ENCODE measurements around the gene ITGAX.
"Not testable (repeated sequence)": the region's sequence is repeated elsewhere in the genome, so short reads cannot be mapped to it uniquely, and the experiment has no call there.

The ITGAX gene

GRCh38 chr16:31354394-31355291 is at the start of gene ITGAX:
Gene ITGAX, plus strand, starts transcription at chr16:31355176. Its CDS starts 79 bp downstream, at chr16:31355255.
- DNase-seq = peak; percentile 11

GRCh38 chr16:31305219-31305618 is 49.8 kb upstream of the ITGAX start:
- DNase-seq = no peak

GRCh38 chr16:31308381-31308780 is 46.6 kb upstream of the ITGAX start:
- DNase-seq = not testable (repeated sequence)

GRCh38 chr16:31322500-31322899 is 32.5 kb upstream of the ITGAX start:
- no peak for DNase-seq

GRCh38 chr16:31323959-31324629 is 30.9 kb upstream of the ITGAX start:
- DNase-seq = no peak

- DNase-seq = no peak
These were observed 29.8 kb upstream of the ITGAX start for GRCh38 chr16:31325171-31325570.

- no peak for DNase-seq
These were observed 27.2 kb upstream of the ITGAX start for GRCh38 chr16:31327646-31328225.

GRCh38 chr16:31328322-31329052 is 26.5 kb upstream of the ITGAX start:
- DNase-seq = no peak

- DNase-seq = no peak
These were observed 25.1 kb upstream of the ITGAX start for GRCh38 chr16:31329671-31330552.

GRCh38 chr16:31330553-31330890 is 24.5 kb upstream of the ITGAX start:
- no peak for DNase-seq

GRCh38 chr16:31331141-31331764 is 23.7 kb upstream of the ITGAX start:
- no peak for DNase-seq

- DNase-seq = no peak
These were observed 23.1 kb upstream of the ITGAX start for GRCh38 chr16:31331807-31332301.

- no peak for DNase-seq
These were observed 22.4 kb upstream of the ITGAX start for GRCh38 chr16:31332544-31332943.

GRCh38 chr16:31333686-31334649 is 21.0 kb upstream of the ITGAX start:
- DNase-seq = no peak

- DNase-seq = no peak
These were observed 20.0 kb upstream of the ITGAX start for GRCh38 chr16:31334934-31335333.

GRCh38 chr16:31335431-31335830 is 19.5 kb upstream of the ITGAX start:
- no peak for DNase-seq

- DNase-seq = not testable (repeated sequence)
These were observed 16.8 kb upstream of the ITGAX start for GRCh38 chr16:31338166-31338685.

GRCh38 chr16:31344712-31345111 is 10.3 kb upstream of the ITGAX start:
- DNase-seq = no peak

GRCh38 chr16:31347445-31347844 is 7.5 kb upstream of the ITGAX start:
- DNase-seq = no peak

GRCh38 chr16:31348579-31348978 is 6.4 kb upstream of the ITGAX start:
- DNase-seq = no peak
